ENCODE measurements around the gene HPCA. TPM values are rescaled to one million over a fixed set of nuclear protein-coding genes. Genes with fewer than 3 reads are reported as not detected.
"Not testable (repeated sequence)": the region's sequence is repeated elsewhere in the genome, so short reads cannot be mapped to it uniquely, and the experiment has no call there.

The HPCA gene
- total RNA-seq, 2 experiments from 2014 or later: not detected

- ChIA-PET CTCF (no interaction called here), POLR2A (no interaction called here)
- peak; percentile 67 for ATAC-seq
- Mint-ChIP-seq H3K36me3 (ENCODE audit: low read depth) (peaks cover 2% of the 10 kb centered on the region), H3K27me3 (ENCODE audit: low read depth) (peaks cover 68% of the 10 kb centered on the region), H3K27ac (no peak within 1 kb of the TSS), H3K4me1 (ENCODE audit: low read depth) (peaks cover 6% of the 10 kb centered on the region), H3K9me3 (ENCODE audit: insufficient read depth) (no peaks in the 10 kb centered on the region), H3K4me3 (peak within 1 kb of the TSS; percentile 58)
- DNase-seq: no peak
Observed at GRCh38 chr1:32900956-32901822, 14.9 kb downstream of the HPCA start, which contains the start of gene TMEM54. TMEM54 (minus strand) TSS chr1:32901389; CDS start chr1:32901238, 151 bp downstream.

GRCh38 chr1:32901823-32902534, 15.7 kb downstream of the HPCA start:
- ATAC-seq (no peak), DNase-seq (no peak)
- Mint-ChIP-seq H3K9me3 (ENCODE audit: insufficient read depth) (no peaks in the 10 kb centered on the region), H3K27me3 (ENCODE audit: low read depth) (peaks cover 61% of the 10 kb centered on the region), H3K27ac (no peak overlapping the region), H3K4me1 (ENCODE audit: low read depth) (peaks cover 6% of the 10 kb centered on the region), H3K36me3 (ENCODE audit: low read depth) (peaks cover 2% of the 10 kb centered on the region), H3K4me3 (peak overlapping the region; percentile 58)
- CTCF ChIA-PET: no interaction called here
- POLR2A ChIA-PET: no interaction called here

- no peak overlapping the region for H3K4me3 Mint-ChIP-seq
- ChIA-PET CTCF (no interaction called here), POLR2A (no interaction called here)
- H3K4me1 Mint-ChIP-seq (ENCODE audit: low read depth): peaks cover 6% of the 10 kb centered on the region
- peaks cover 2% of the 10 kb centered on the region for H3K36me3 Mint-ChIP-seq (ENCODE audit: low read depth)
- ATAC-seq: no peak
- H3K27ac Mint-ChIP-seq: no peak overlapping the region
- no peaks in the 10 kb centered on the region for H3K9me3 Mint-ChIP-seq (ENCODE audit: insufficient read depth)
- H3K27me3 Mint-ChIP-seq (ENCODE audit: low read depth): peaks cover 56% of the 10 kb centered on the region
- DNase-seq: no peak
Observed at GRCh38 chr1:32902535-32902920, 16.2 kb downstream of the HPCA start.

- ChIA-PET CTCF (interaction anchor here (0.7 to 1.5 kb wide), 3 partner anchors 18 to 456 kb away, joined by 3 read pairs; partner anchors contain the start of gene HPCA), POLR2A (interaction anchor here (0.5 kb wide), 1 partner anchor 14 kb away, joined by 3 read pairs; no protein-coding TSS in a partner anchor)
- H3K4me1 Mint-ChIP-seq (ENCODE audit: low read depth): peaks cover 6% of the 10 kb centered on the region
- no peak overlapping the region for H3K4me3 Mint-ChIP-seq
- H3K9me3 Mint-ChIP-seq (ENCODE audit: insufficient read depth): no peaks in the 10 kb centered on the region
- peaks cover 50% of the 10 kb centered on the region for H3K27me3 Mint-ChIP-seq (ENCODE audit: low read depth)
- peaks cover 2% of the 10 kb centered on the region for H3K36me3 Mint-ChIP-seq (ENCODE audit: low read depth)
- no peak overlapping the region for H3K27ac Mint-ChIP-seq
- DNase-seq (no peak), ATAC-seq (no peak)
Observed at GRCh38 chr1:32903991-32904785, 17.9 kb downstream of the HPCA start.

GRCh38 chr1:32904797-32905196, 18.5 kb downstream of the HPCA start:
- DNase-seq (no peak), ATAC-seq (no peak)
- ChIA-PET CTCF (interaction anchor here (0.7 to 1.5 kb wide), 3 partner anchors 18 to 455 kb away, joined by 3 read pairs; partner anchors contain the start of gene HPCA), POLR2A (interaction anchor here (0.5 kb wide), 1 partner anchor 13 kb away, joined by 3 read pairs; no protein-coding TSS in a partner anchor)
- Mint-ChIP-seq H3K27ac (no peak overlapping the region), H3K27me3 (ENCODE audit: low read depth) (peaks cover 52% of the 10 kb centered on the region), H3K9me3 (ENCODE audit: insufficient read depth) (no peaks in the 10 kb centered on the region), H3K36me3 (ENCODE audit: low read depth) (peaks cover 2% of the 10 kb centered on the region), H3K4me3 (no peak overlapping the region), H3K4me1 (ENCODE audit: low read depth) (peaks cover 6% of the 10 kb centered on the region)

GRCh38 chr1:32905588-32905987, 19.3 kb downstream of the HPCA start:
- CTCF ChIA-PET: interaction anchor here (1.5 kb wide), 2 partner anchors 19 to 149 kb away, joined by 3 read pairs; partner anchors contain the start of gene HPCA
- H3K36me3 Mint-ChIP-seq (ENCODE audit: low read depth); H3K4me1 Mint-ChIP-seq (ENCODE audit: low read depth); DNase-seq; ATAC-seq; H3K9me3 Mint-ChIP-seq (ENCODE audit: insufficient read depth); H3K4me3 Mint-ChIP-seq; H3K27ac Mint-ChIP-seq; POLR2A ChIA-PET: not testable (repeated sequence)
- H3K27me3 Mint-ChIP-seq (ENCODE audit: low read depth): peaks cover 50% of the 10 kb centered on the region

- CTCF ChIA-PET: no interaction called here
- peaks cover 45% of the 10 kb centered on the region for H3K27me3 Mint-ChIP-seq (ENCODE audit: low read depth)
Observed at GRCh38 chr1:32906654-32907053, 20.4 kb downstream of the HPCA start.

GRCh38 chr1:32907435-32907834, 21.1 kb downstream of the HPCA start:
- H3K9me3 Mint-ChIP-seq (ENCODE audit: insufficient read depth): no peaks in the 10 kb centered on the region
- H3K27ac Mint-ChIP-seq: no peak overlapping the region
- no peaks in the 10 kb centered on the region for H3K36me3 Mint-ChIP-seq (ENCODE audit: low read depth)
- DNase-seq (no peak), ATAC-seq (no peak)
- no peaks in the 10 kb centered on the region for H3K4me1 Mint-ChIP-seq (ENCODE audit: low read depth)
- no peak overlapping the region for H3K4me3 Mint-ChIP-seq
- ChIA-PET POLR2A (interaction anchor here (0.6 kb wide), 1 partner anchor 292 kb away, joined by 4 read pairs; no protein-coding TSS in a partner anchor), CTCF (no interaction called here)
- H3K27me3 Mint-ChIP-seq (ENCODE audit: low read depth): peaks cover 39% of the 10 kb centered on the region

More at GRCh38 chr1:32906654-32907053, 20.4 kb downstream of the HPCA start:
- peaks cover 3% of the 10 kb centered on the region for H3K4me1 Mint-ChIP-seq (ENCODE audit: low read depth)
- no peak overlapping the region for H3K27ac Mint-ChIP-seq
- ATAC-seq: no peak
- peaks cover 2% of the 10 kb centered on the region for H3K36me3 Mint-ChIP-seq (ENCODE audit: low read depth)
- H3K4me3 Mint-ChIP-seq: no peak overlapping the region
- POLR2A ChIA-PET: no interaction called here
- DNase-seq: no peak
- H3K9me3 Mint-ChIP-seq (ENCODE audit: insufficient read depth): no peaks in the 10 kb centered on the region

GRCh38 chr1:32910319-32910718, 24.0 kb downstream of the HPCA start:
- no peak overlapping the region for H3K27ac Mint-ChIP-seq
- H3K4me3 Mint-ChIP-seq: no peak overlapping the region
- H3K27me3 Mint-ChIP-seq (ENCODE audit: low read depth): peaks cover 24% of the 10 kb centered on the region
- POLR2A ChIA-PET: no interaction called here
- H3K4me1 Mint-ChIP-seq (ENCODE audit: low read depth): no peaks in the 10 kb centered on the region
- no peaks in the 10 kb centered on the region for H3K9me3 Mint-ChIP-seq (ENCODE audit: insufficient read depth)
- CTCF ChIA-PET: interaction anchor here (0.6 kb wide), 1 partner anchor 70 kb away, joined by 3 read pairs; no protein-coding TSS in a partner anchor
- no peaks in the 10 kb centered on the region for H3K36me3 Mint-ChIP-seq (ENCODE audit: low read depth)
- ATAC-seq: no peak
- no peak for DNase-seq

GRCh38 chr1:32915766-32916706, 29.7 kb downstream of the HPCA start:
- Mint-ChIP-seq H3K9me3 (ENCODE audit: insufficient read depth) (no peaks in the 10 kb centered on the region), H3K36me3 (ENCODE audit: low read depth) (no peaks in the 10 kb centered on the region), H3K27me3 (ENCODE audit: low read depth) (peaks cover 41% of the 10 kb centered on the region), H3K4me1 (ENCODE audit: low read depth) (peaks cover 18% of the 10 kb centered on the region), H3K4me3 (no peak overlapping the region), H3K27ac (no peak overlapping the region)
- no peak for ATAC-seq
- CTCF ChIA-PET: interaction anchor here (1.6 to 1.8 kb wide), 2 partner anchors 39 to 41 kb away, joined by 4 to 5 read pairs; no protein-coding TSS in a partner anchor
- POLR2A ChIA-PET: no interaction called here
- DNase-seq: no peak
